Measurements from ENCODE around the gene MTOR.

MTOR gene

GRCh38 chr1:11157394-11157793, 105.0 kb downstream of the MTOR start:
- Histone ChIP-seq H3K27ac (peak overlapping the region; percentile 16 to 60), H3K4me3 (no peak overlapping the region)
- no peak for DNase-seq (ENCODE audit: low spot score)
- TF ChIP-seq CTCF (IDR thresholded peaks at IDR 0.05) = no peak

GRCh38 chr1:11156963-11157362, 105.4 kb downstream of the MTOR start:
- TF ChIP-seq CTCF (IDR thresholded peaks at IDR 0.05) = no peak
- Histone ChIP-seq H3K27ac (peak overlapping the region in 1 of 2 donors; percentile 60), H3K4me3 (no peak overlapping the region)
- no peak for DNase-seq (ENCODE audit: low spot score)

GRCh38 chr1:11156441-11156840, 105.9 kb downstream of the MTOR start:
- no peak overlapping the region for H3K27ac ChIP-seq
- DNase-seq (ENCODE audit: low spot score) = no peak
- no peak for TF ChIP-seq CTCF (IDR thresholded peaks at IDR 0.05)
- H3K4me3 ChIP-seq = no peak overlapping the region

- no peak overlapping the region for H3K4me3 ChIP-seq
- DNase-seq (ENCODE audit: low spot score) = no peak
- TF ChIP-seq CTCF (IDR thresholded peaks at IDR 0.05) = no peak
- peak overlapping the region in 1 of 2 donors; percentile 43 for H3K27ac ChIP-seq
Measured at GRCh38 chr1:11153184-11153583, 109.2 kb downstream of the MTOR start.

- TF ChIP-seq CTCF (IDR thresholded peaks at IDR 0.05) = no peak
- DNase-seq (ENCODE audit: low spot score) = no peak
- peak overlapping the region in 1 of 2 donors; percentile 43 for H3K27ac ChIP-seq
- H3K4me3 ChIP-seq = no peak overlapping the region
Measured at GRCh38 chr1:11152755-11153154, 109.6 kb downstream of the MTOR start.

GRCh38 chr1:11151826-11152612, 110.3 kb downstream of the MTOR start:
- DNase-seq (ENCODE audit: low spot score) = no peak
- no peak for TF ChIP-seq CTCF (IDR thresholded peaks at IDR 0.05)
- Histone ChIP-seq H3K4me3 (no peak overlapping the region), H3K27ac (peak overlapping the region in 1 of 2 donors; percentile 43)

- peak overlapping the region in 1 of 2 donors; percentile 33 for H3K27ac ChIP-seq
- no peak for DNase-seq (ENCODE audit: low spot score)
- no peak overlapping the region for H3K4me3 ChIP-seq
- TF ChIP-seq CTCF (IDR thresholded peaks at IDR 0.05) = no peak
Measured at GRCh38 chr1:11151114-11151513, 111.2 kb downstream of the MTOR start.
